Neural progenitor cell (in vitro differentiated cells): ENCODE results near the gene SLC25A6. TPM values are rescaled to one million over a fixed set of nuclear protein-coding genes. Genes with fewer than 3 reads are reported as not detected.

Experiments used
- DNase-seq: peaks from one replicate; pipeline ENCODE4 v3.0.0-alpha.2; 2016; ENCODE audit warnings: low spot score
- H2AFZ ChIP-seq: fragments of 200-600 bp; sonication (generic); replicated peaks from 2 replicates; pipeline ENCODE4 v1.6.1; 2016; ENCODE audit warnings: antibody characterized with exemption
- H3F3A ChIP-seq: fragments of 200-600 bp; sonication (generic); 2 replicates; pipeline ENCODE4 v1.6.1; 2016; ENCODE audit warnings: antibody characterized with exemption, low read depth
- H3K27ac ChIP-seq: fragments of 200-600 bp; sonication (generic); 2 replicates; pipeline ENCODE4 v1.5.1; 2016; ENCODE audit warnings: mild to moderate bottlenecking
- H3K27me3 ChIP-seq: fragments of 200-600 bp; sonication (generic); 2 replicates; pipeline ENCODE4 v1.6.1; 2016; ENCODE audit warnings: mild to moderate bottlenecking, moderate library complexity
- H3K36me3 ChIP-seq: fragments of 200-600 bp; sonication (generic); 2 replicates; pipeline ENCODE4 v1.5.1; 2016
- H3K4me1 ChIP-seq: fragments of 200-600 bp; sonication (generic); 2 replicates; pipeline ENCODE4 v1.6.1; 2016; ENCODE audit warnings: mixed run types
- H3K4me2 ChIP-seq: fragments of 200-600 bp; sonication (generic); 2 replicates; pipeline ENCODE4 v1.6.1; 2016
- H3K4me3 ChIP-seq: fragments of 200-600 bp; sonication (generic); 2 replicates; pipeline ENCODE4 v1.5.1; 2016
- H3K79me2 ChIP-seq: fragments of 200-600 bp; sonication (generic); 2 replicates; pipeline ENCODE4 v1.6.1; 2016; ENCODE audit warnings: low read depth
- H3K9ac ChIP-seq: fragments of 200-600 bp; sonication (generic); 2 replicates; pipeline ENCODE4 v1.6.1; 2016
- H3K9me3 ChIP-seq: fragments of 200-600 bp; sonication (generic); 2 replicates; pipeline ENCODE4 v1.5.1; 2016; ENCODE audit warnings: low read depth
- H4K20me1 ChIP-seq: fragments of 200-600 bp; sonication (generic); 2 replicates; pipeline ENCODE4 v1.6.1; 2016; ENCODE audit warnings: low read depth
- H3K27ac Mint-ChIP-seq: 3 replicates; pipeline ENCODE4 v1.8.0; 2021; ENCODE audit warnings: mixed read lengths
- H3K27me3 Mint-ChIP-seq: 2 replicates; pipeline ENCODE4 v1.8.0; 2022; ENCODE audit warnings: low read depth, mild to moderate bottlenecking, inconsistent platforms, moderate library complexity, mixed read lengths; ENCODE audit not compliant: insufficient read depth
- H3K36me3 Mint-ChIP-seq: 3 replicates; pipeline ENCODE4 v1.8.0; 2021; ENCODE audit warnings: mixed read lengths
- H3K4me1 Mint-ChIP-seq: 3 replicates; pipeline ENCODE4 v1.8.0; 2021; ENCODE audit warnings: mixed read lengths
- H3K4me3 Mint-ChIP-seq: 3 replicates; pipeline ENCODE4 v1.8.0; 2021; ENCODE audit warnings: mild to moderate bottlenecking, moderate library complexity, mixed read lengths
- H3K9me3 Mint-ChIP-seq: 3 replicates; pipeline ENCODE4 v1.8.0; 2020; ENCODE audit warnings: mixed read lengths
- EZH2 ChIP-seq: fragments of 200-600 bp; sonication (generic); IDR thresholded peaks from 2 replicates; pipeline ENCODE4 v1.6.1; 2017; ENCODE audit warnings: antibody characterized with exemption, mild to moderate bottlenecking, moderate library complexity
- EZH2phosphoT487 ChIP-seq: fragments of 200-600 bp; sonication (generic); IDR thresholded peaks from 2 replicates; pipeline ENCODE4 v1.6.1; 2017; ENCODE audit warnings: antibody characterized with exemption
- total RNA-seq: library from RNA; depleted of rRNA; stranded (reverse); fragments of >200 nt; gene quantifications from 2 replicates; pipeline ENCODE4 v1.2.3, GENCODE V29; 2015; ENCODE audit warnings: low replicate concordance
- TF ChIP-seq, protein P1 (sequence below): fragments of 200-600 bp; sonication (generic); IDR thresholded peaks from 2 replicates; pipeline ENCODE4 v1.5.1; 2017; ENCODE audit warnings: antibody characterized with exemption, mild to moderate bottlenecking

Gene SLC25A6
- total RNA-seq, 1 donor from 2014 or later, result 193 TPM

GRCh38 chrX:1361275-1361674, 30.6 kb downstream of the SLC25A6 start:
- no peaks in the 10 kb centered on the region for H3K9me3 ChIP-seq
- no peak overlapping the region for H3K4me2 ChIP-seq
- peaks cover 1% of the 10 kb centered on the region for H3K4me1 Mint-ChIP-seq
- no peak overlapping the region for H3K4me3 Mint-ChIP-seq
- H3K9ac ChIP-seq, result no peak overlapping the region
- H3K27ac ChIP-seq, result no peak overlapping the region
- no peak for DNase-seq
- H3K9me3 Mint-ChIP-seq, result peaks cover 1% of the 10 kb centered on the region
- no peak overlapping the region for H2AFZ ChIP-seq
- H3F3A ChIP-seq, result peaks cover 7% of the 10 kb centered on the region
- no peaks in the 10 kb centered on the region for H3K36me3 ChIP-seq
- H3K27me3 Mint-ChIP-seq, result peaks cover 8% of the 10 kb centered on the region
- H4K20me1 ChIP-seq, result no peaks in the 10 kb centered on the region
- H3K27me3 ChIP-seq, result no peaks in the 10 kb centered on the region
- H3K36me3 Mint-ChIP-seq, result peaks cover 21% of the 10 kb centered on the region
- TF ChIP-seq, protein P1, sequence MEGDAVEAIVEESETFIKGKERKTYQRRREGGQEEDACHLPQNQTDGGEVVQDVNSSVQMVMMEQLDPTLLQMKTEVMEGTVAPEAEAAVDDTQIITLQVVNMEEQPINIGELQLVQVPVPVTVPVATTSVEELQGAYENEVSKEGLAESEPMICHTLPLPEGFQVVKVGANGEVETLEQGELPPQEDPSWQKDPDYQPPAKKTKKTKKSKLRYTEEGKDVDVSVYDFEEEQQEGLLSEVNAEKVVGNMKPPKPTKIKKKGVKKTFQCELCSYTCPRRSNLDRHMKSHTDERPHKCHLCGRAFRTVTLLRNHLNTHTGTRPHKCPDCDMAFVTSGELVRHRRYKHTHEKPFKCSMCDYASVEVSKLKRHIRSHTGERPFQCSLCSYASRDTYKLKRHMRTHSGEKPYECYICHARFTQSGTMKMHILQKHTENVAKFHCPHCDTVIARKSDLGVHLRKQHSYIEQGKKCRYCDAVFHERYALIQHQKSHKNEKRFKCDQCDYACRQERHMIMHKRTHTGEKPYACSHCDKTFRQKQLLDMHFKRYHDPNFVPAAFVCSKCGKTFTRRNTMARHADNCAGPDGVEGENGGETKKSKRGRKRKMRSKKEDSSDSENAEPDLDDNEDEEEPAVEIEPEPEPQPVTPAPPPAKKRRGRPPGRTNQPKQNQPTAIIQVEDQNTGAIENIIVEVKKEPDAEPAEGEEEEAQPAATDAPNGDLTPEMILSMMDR, result no peak
- TF ChIP-seq EZH2, result no peak
- TF ChIP-seq EZH2phosphoT487, result no peak
- H3K4me3 ChIP-seq, result no peak overlapping the region
- H3K27ac Mint-ChIP-seq, result no peak overlapping the region
- no peaks in the 10 kb centered on the region for H3K79me2 ChIP-seq
- H3K4me1 ChIP-seq, result peaks cover 3% of the 10 kb centered on the region

DNA sequence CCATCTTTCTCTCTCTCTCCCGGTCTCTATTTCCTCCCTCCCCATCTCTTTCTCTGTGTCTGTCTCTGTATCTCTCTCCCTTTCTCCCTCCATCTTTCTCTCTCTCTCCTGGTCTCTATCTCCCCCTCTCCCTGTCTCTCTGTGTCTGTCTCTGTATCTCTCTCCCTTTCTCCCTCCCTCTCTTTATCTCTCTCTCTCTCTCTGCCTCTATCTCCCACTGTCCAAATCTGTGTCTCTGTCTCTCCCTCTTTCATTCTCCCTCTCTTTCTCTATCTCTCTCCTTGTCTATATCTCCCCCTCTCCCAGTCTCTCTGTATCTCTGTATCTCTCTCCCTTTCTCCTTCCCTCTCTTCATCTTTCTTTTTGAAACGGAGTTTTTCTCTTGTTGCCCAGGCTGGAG, 31.7 kb downstream of the SLC25A6 start:
- no peak for DNase-seq
- Mint-ChIP-seq H3K27ac (no peak overlapping the region), H3K9me3 (peaks cover 1% of the 10 kb centered on the region), H3K4me1 (peaks cover 10% of the 10 kb centered on the region), H3K36me3 (peaks cover 21% of the 10 kb centered on the region), H3K4me3 (no peak overlapping the region), H3K27me3 (peaks cover 8% of the 10 kb centered on the region)
- peaks cover 16% of the 10 kb centered on the region for H3F3A ChIP-seq
- H3K4me2 ChIP-seq, result no peak overlapping the region
- no peaks in the 10 kb centered on the region for H3K27me3 ChIP-seq
- no peaks in the 10 kb centered on the region for H3K79me2 ChIP-seq
- no peak for TF ChIP-seq EZH2phosphoT487
- TF ChIP-seq EZH2, result no peak
- TF ChIP-seq, protein P1, result no peak
- H3K36me3 ChIP-seq, result no peaks in the 10 kb centered on the region
- no peak overlapping the region for H3K9ac ChIP-seq
- no peaks in the 10 kb centered on the region for H4K20me1 ChIP-seq
- no peak overlapping the region for H3K27ac ChIP-seq
- H3K4me3 ChIP-seq, result no peak overlapping the region
- H3K9me3 ChIP-seq, result no peaks in the 10 kb centered on the region
- no peak overlapping the region for H2AFZ ChIP-seq
- peaks cover 12% of the 10 kb centered on the region for H3K4me1 ChIP-seq

- Histone ChIP-seq H3K4me2 (no peak overlapping the region), H3K9ac (no peak overlapping the region), H3K36me3 (no peaks in the 10 kb centered on the region), H3K4me3 (no peak overlapping the region), H4K20me1 (no peaks in the 10 kb centered on the region), H3K79me2 (no peaks in the 10 kb centered on the region), H3K9me3 (no peaks in the 10 kb centered on the region), H3K27ac (no peak overlapping the region), H3K4me1 (peaks cover 12% of the 10 kb centered on the region), H2AFZ (no peak overlapping the region), H3K27me3 (no peaks in the 10 kb centered on the region), H3F3A (peaks cover 16% of the 10 kb centered on the region)
- DNase-seq, result no peak
- no peak for TF ChIP-seq EZH2phosphoT487
- TF ChIP-seq, protein P1, result no peak
- no peak for TF ChIP-seq EZH2
- Mint-ChIP-seq H3K9me3 (no peaks in the 10 kb centered on the region), H3K4me1 (peaks cover 10% of the 10 kb centered on the region), H3K4me3 (no peak overlapping the region), H3K27me3 (peaks cover 4% of the 10 kb centered on the region), H3K27ac (no peak overlapping the region), H3K36me3 (peaks cover 19% of the 10 kb centered on the region)
Measured at GRCh38 chrX:1359477-1359873, 32.4 kb downstream of the SLC25A6 start.
